SU-DHL-6 (cell line): Measurements from ENCODE around the gene FOXD2.

Experiments
- CTCF ChIP-seq: fragments of 200-600 bp; sonication (generic); IDR thresholded peaks from one replicate; pipeline ENCODE4 v1.5.1; 2017; ENCODE audit warnings: antibody characterized with exemption, mild to moderate bottlenecking, low read length, moderate library complexity; ENCODE audit not compliant: insufficient read depth, poor library complexity, severe bottlenecking
- EZH2phosphoT487 ChIP-seq: fragments of 200-600 bp; sonication (generic), shearing (Covaris generic); conservative IDR thresholded peaks from 2 replicates; pipeline ENCODE4 v1.6.1; 2018; ENCODE audit warnings: mild to moderate bottlenecking, antibody characterized with exemption, low read length, moderate library complexity, mixed read lengths

- no peak for TF ChIP-seq CTCF
- TF ChIP-seq EZH2phosphoT487: no peak
Observed at GRCh38 chr1:47420547-47420946, 17.3 kb upstream of the FOXD2 start.
